Heart left ventricle (tissue), 16 donors: ENCODE results near the gene PDYN. TPM values are rescaled to one million over a fixed set of nuclear protein-coding genes. Genes with fewer than 3 reads are reported as not detected.

Experiments used
- ATAC-seq, 4 donors: fragments of 200-7000 bp; cut with Tn5 transposase; one replicate each; pipeline ENCODE4 v1.9.1; 2020 to 2022; ENCODE audit warnings: moderate library complexity in 4 of 4, mild to moderate bottlenecking in 3 of 4, moderate number of reproducible peaks in 1 of 4
- DNase-seq, 5 donors: peaks; one replicate each; pipeline ENCODE4 v3.0.0-alpha.2; 2020
- H3K27ac ChIP-seq, 12 donors: fragments of 200-600 bp; sonication (generic) in 4 of 12; one replicate each; pipeline versions ENCODE4 v1.5.0 to v1.8.0; 2016 to 2022; ENCODE audit warnings: mild to moderate bottlenecking in 2 of 12
- H3K27me3 ChIP-seq, 9 donors: fragments of 200-600 bp; sonication (generic) in 2 of 9; one replicate each; pipeline versions ENCODE4 v1.5.1 to v1.8.0; 2016 to 2022; ENCODE audit warnings: mild to moderate bottlenecking in 3 of 9
- H3K36me3 ChIP-seq, 9 donors: fragments of 200-600 bp; sonication (generic) in 2 of 9; one replicate each; pipeline versions ENCODE4 v1.5.0 to v1.8.0; 2018 to 2022; ENCODE audit warnings: mild to moderate bottlenecking in 2 of 9
- H3K4me1 ChIP-seq, 12 donors: fragments of 200-600 bp; sonication (generic) in 4 of 12; one replicate each; pipeline versions ENCODE4 v1.5.0 to v1.8.0; 2016 to 2022; ENCODE audit warnings: mild to moderate bottlenecking in 3 of 12
- H3K4me3 ChIP-seq, 12 donors: fragments of 200-600 bp; sonication (generic) in 4 of 12; one replicate each; pipeline versions ENCODE4 v1.5.0 to v1.8.0; 2017 to 2022; ENCODE audit warnings: mild to moderate bottlenecking in 9 of 12, moderate library complexity in 4 of 12
- H3K9me3 ChIP-seq, 12 donors: fragments of 200-600 bp; sonication (generic) in 4 of 12; one replicate each; pipeline versions ENCODE4 v1.5.0 to v1.8.0; 2016 to 2022; ENCODE audit warnings: mild to moderate bottlenecking in 1 of 12
- CTCF ChIP-seq, 12 donors: fragments of 200-600 bp; sonication (generic) in 4 of 12; IDR thresholded peaks; one replicate each; pipeline versions ENCODE4 v1.5.0 to v1.8.0; 2018 to 2022; ENCODE audit warnings: antibody characterized with exemption in 12 of 12, mild to moderate bottlenecking in 5 of 12
- POLR2A ChIP-seq, 2 donors: fragments of 450-650 bp; IDR thresholded peaks; one replicate each; pipeline ENCODE4 v1.6.1; 2017; ENCODE audit warnings: antibody characterized with exemption in 2 of 2, mild to moderate bottlenecking in 2 of 2, moderate library complexity in 2 of 2
- WGBS, 4 donors: extraction: QIAGEN DNeasy Blood & Tissue Kit in 2 of 4; methylation state at CpG; one replicate each; pipeline versions ENCODE4 v1.1.5 to v1.1.7; 2013 to 2018; 5-methylcytosine and 5-hydroxymethylcytosine counted together
- intact Hi-C, 10 donors: fragments of 100-400 bp; cut with DNase I; formaldehyde crosslinking; loops; one replicate each; pipeline versions ENCODE4 v1.11.1 to v1.14.2; 2022
- polyA plus RNA-seq, 2 donors: library from polyadenylated mRNA; stranded (reverse); fragments of 200-250 nt; gene quantifications; one replicate each; pipeline ENCODE4 v1.2.3, GENCODE V29; 2013
- total RNA-seq, 9 donors: library from RNA; depleted of rRNA in 2 of 9; stranded (reverse); fragments of >200 nt in 2 of 9; fragmentation: NEBNext Ultra II Directional in 3 of 9; extraction: Animal tissue kit (Norgen Biotek cat#: 25700) in 3 of 9; gene quantifications; one replicate each; pipeline versions ENCODE4 v1.1.0 to v1.2.4, GENCODE V29; 2016 to 2023
- donor health status: ischemic (EF 13 %, LVEDD 7.1; RV severe dilation, severe dysfunction).
- donor health status: healthy with polysubstance abuse.
- donor health status: DM: no; HTN: yes; CAD: no.
- donor health status: DM: no; HTN: no; CAD: no.
- donor health status: ischemic (EF 25% LVEDD 6.9; RV normal size, moderate dysfunction).
- donor health status: ischemic (EF 25% LVEDD 5.7; RV mildly dilated, moderate dysfunction).
- donor health status: healthy.
- donor health status: DM: yes; HTN: yes; CAD: no.
- donor health status: ischemic (EF 35%, LVEDD 5.7; RV mildly dilated, moderate dysfunction).
- donor health status: nonischemic (EF 11% LVEDD 7.7; RV severe dilation, severe dysfunction).
- donor health status: DM: yes; HTN: yes; CAD: no.
- donor health status: PGD.
- donor health status: ischemic (EF 29% LVEDD 5.4; RV normal size, mild dysfunction).
- donor health status: nonischemic (EF 23%, LVEDD 6.1; RV moderate dilation, normal function).

PDYN gene
- total and polyA plus RNA-seq, 11 donors = not detected

GRCh38 chr20:1973601-1974440 lies 20.0 kb downstream of the PDYN start:
- Histone ChIP-seq H3K36me3 (no peaks in the 10 kb centered on the region), H3K4me3 (no peak overlapping the region), H3K27ac (no peak overlapping the region), H3K9me3 (no peaks in the 10 kb centered on the region), H3K4me1 (no peaks in the 10 kb centered on the region), H3K27me3 (peaks cover 0 to 34% (median 4%) of the 10 kb centered on the region in 9 donors)
- intact Hi-C loops = no loop called here
- ATAC-seq = no peak
- DNase-seq = no peak
- TF ChIP-seq CTCF (IDR thresholded peaks at IDR 0.05) (no peak), POLR2A (IDR thresholded peaks at IDR 0.05) (no peak)
- 65 to 74% (median 68%) methylated on average over 15 of the region's 15 CpGs for WGBS, 4 donors

GRCh38 chr20:1971893-1972586 lies 21.8 kb downstream of the PDYN start:
- no peak overlapping the region for H3K4me3 ChIP-seq
- 72 to 80% (median 77%) methylated on average over 5 of the region's 5 CpGs for WGBS, 4 donors
- peaks cover 0 to 21% (median 4%) of the 10 kb centered on the region in 9 donors for H3K27me3 ChIP-seq
- H3K36me3 ChIP-seq = no peaks in the 10 kb centered on the region
- no peaks in the 10 kb centered on the region for H3K4me1 ChIP-seq
- no peak for DNase-seq
- H3K27ac ChIP-seq = no peak overlapping the region
- H3K9me3 ChIP-seq = no peaks in the 10 kb centered on the region
- TF ChIP-seq CTCF (IDR thresholded peaks at IDR 0.05) = no peak
- no peak for TF ChIP-seq POLR2A (IDR thresholded peaks at IDR 0.05)
- intact Hi-C loops = no loop called here
- no peak for ATAC-seq

DNA sequence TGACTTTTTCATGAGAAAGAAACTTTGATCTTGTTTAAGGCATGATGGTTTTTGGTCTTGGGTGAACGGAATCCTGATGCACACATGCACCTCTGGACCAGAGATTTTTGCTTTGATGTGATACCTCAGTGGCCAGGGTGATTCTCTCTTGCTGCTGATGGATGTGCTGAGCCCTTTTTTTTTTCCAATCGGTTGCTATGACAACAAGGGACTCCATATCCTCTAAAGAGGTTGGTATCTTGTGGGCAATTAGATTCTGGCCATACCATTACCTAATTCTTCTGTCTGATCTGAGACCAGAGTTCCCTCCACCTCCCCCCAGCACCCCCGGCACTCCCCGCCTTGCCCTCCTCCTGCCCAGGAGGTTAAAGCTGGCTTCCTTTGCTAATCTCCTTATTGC lies 24.9 kb downstream of the PDYN start:
- H3K9me3 ChIP-seq = no peaks in the 10 kb centered on the region
- WGBS, 4 donors = 65 to 84% (median 77%) methylated on average over 4 of the region's 4 CpGs
- intact Hi-C loops = loop anchor here in 9 of 10 donors (5.0 to 10.0 kb wide), 7 partner anchors 116 to 486 kb away; partner anchors contain the start of gene STK35 (in 1 of the 9)

More for the DNA sequence above, 24.9 kb downstream of the PDYN start:
- ATAC-seq (no peak), DNase-seq (no peak)
- Histone ChIP-seq H3K27ac (no peak overlapping the region), H3K4me1 (peaks cover 0 to 23% (median 0%) of the 10 kb centered on the region in 12 donors), H3K4me3 (no peak overlapping the region), H3K36me3 (no peaks in the 10 kb centered on the region), H3K27me3 (peaks cover 0 to 16% (median 1%) of the 10 kb centered on the region in 9 donors)
- TF ChIP-seq CTCF (IDR thresholded peaks at IDR 0.05) (no peak), POLR2A (IDR thresholded peaks at IDR 0.05) (no peak)
